Measurements from ENCODE around the gene ITFG1. TPM values are rescaled to one million over a fixed set of nuclear protein-coding genes. Genes with fewer than 3 reads are reported as not detected.
A peak's percentile ranks its signal among the peaks of the same experiment; 100 is the strongest.

Gene ITFG1
- total and polyA plus RNA-seq, 2 donors from 2014 or later = 63.7 to 69.7 TPM

- H3K9ac ChIP-seq (ENCODE audit: low read length in 3 of 3) = no peak overlapping the region
- H3K4me1 ChIP-seq (ENCODE audit: control insufficient read depth in 2 of 3, insufficient read depth in 2 of 3, low read depth in 1 of 3, low read length in 3 of 3) = no peaks in the 10 kb centered on the region
- intact Hi-C loops (cut with DNase I) = no loop called here
- no peaks in the 10 kb centered on the region for H3K36me3 ChIP-seq (ENCODE audit: control insufficient read depth in 2 of 3, insufficient read depth in 3 of 3, low read length in 3 of 3)
- H3K4me3 ChIP-seq (ENCODE audit: low read length in 3 of 3) = no peak overlapping the region
- no peak for FAIRE-seq
- TF ChIP-seq CTCF (IDR thresholded peaks at IDR 0.05; ENCODE audit: borderline replicate concordance, extremely low read depth, insufficient read depth) = no peak
- peaks cover 0 to 3% (median 0%) of the 10 kb centered on the region in 3 donors for H3K9me3 ChIP-seq (ENCODE audit: control insufficient read depth in 2 of 3, insufficient read depth in 1 of 3, low read length in 3 of 3)
- DNase-seq = no peak
- H3K27ac ChIP-seq (ENCODE audit: low read depth in 2 of 2, low read length in 2 of 2) = no peak overlapping the region
- no peaks in the 10 kb centered on the region for H3K27me3 ChIP-seq (ENCODE audit: control insufficient read depth, insufficient read depth, low read length)
Observed at GRCh38 chr16:47134550-47134949, 326.3 kb downstream of the ITFG1 start.

GRCh38 chr16:47132308-47132707 lies 328.6 kb downstream of the ITFG1 start:
- DNase-seq = peak in 1 of 5 donors; percentile 16
- H3K36me3 ChIP-seq (ENCODE audit: control insufficient read depth in 2 of 3, insufficient read depth in 3 of 3, low read length in 3 of 3) = no peaks in the 10 kb centered on the region
- no peak overlapping the region for H3K9ac ChIP-seq (ENCODE audit: low read length in 3 of 3)
- H3K4me1 ChIP-seq (ENCODE audit: control insufficient read depth in 2 of 3, insufficient read depth in 2 of 3, low read depth in 1 of 3, low read length in 3 of 3) = no peaks in the 10 kb centered on the region
- intact Hi-C loops (cut with DNase I) = no loop called here
- no peak overlapping the region for H3K27ac ChIP-seq (ENCODE audit: low read depth in 2 of 2, low read length in 2 of 2)
- TF ChIP-seq CTCF (IDR thresholded peaks at IDR 0.05; ENCODE audit: borderline replicate concordance, extremely low read depth, insufficient read depth) = no peak
- no peak overlapping the region for H3K4me3 ChIP-seq (ENCODE audit: low read length in 3 of 3)
- peaks cover 0 to 3% (median 0%) of the 10 kb centered on the region in 3 donors for H3K9me3 ChIP-seq (ENCODE audit: control insufficient read depth in 2 of 3, insufficient read depth in 1 of 3, low read length in 3 of 3)
- no peak for FAIRE-seq
- no peaks in the 10 kb centered on the region for H3K27me3 ChIP-seq (ENCODE audit: control insufficient read depth, insufficient read depth, low read length)

DNA sequence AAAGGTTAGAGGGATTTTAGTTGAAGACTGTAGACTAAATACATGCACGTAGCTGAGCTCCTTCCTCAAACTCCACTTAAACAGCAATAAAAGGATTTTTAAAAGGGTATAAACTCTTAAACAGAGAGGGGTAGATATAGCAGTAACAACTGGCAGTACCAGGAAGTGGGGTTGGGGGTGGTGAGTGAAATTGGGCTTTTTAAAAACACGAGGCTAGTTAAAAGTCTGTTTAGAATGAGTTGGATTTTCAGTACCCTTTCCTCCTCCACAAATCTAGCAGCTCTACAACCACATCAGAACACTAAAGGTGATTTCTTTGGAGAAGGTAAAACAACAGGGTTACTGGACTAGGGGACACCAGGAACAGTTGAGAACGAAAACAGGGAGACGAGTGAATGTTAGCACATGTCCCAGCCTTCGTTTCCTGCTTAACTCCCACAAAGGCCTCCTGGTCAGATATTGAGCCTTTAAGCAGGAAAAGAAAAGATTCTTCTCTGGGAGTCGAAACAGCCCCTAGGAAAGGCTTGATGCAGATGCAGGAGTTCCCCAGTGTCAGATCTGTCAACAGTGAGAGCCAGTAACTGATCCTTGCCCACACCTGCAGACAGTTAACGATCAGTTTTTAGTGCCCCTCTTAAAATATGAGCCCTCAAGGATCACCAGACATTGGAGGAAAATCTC lies 331.0 kb downstream of the ITFG1 start:
- no peaks in the 10 kb centered on the region for H3K4me1 ChIP-seq (ENCODE audit: control insufficient read depth in 2 of 3, insufficient read depth in 2 of 3, low read depth in 1 of 3, low read length in 3 of 3)
- no peak for FAIRE-seq
- intact Hi-C loops (cut with DNase I) = no loop called here

More for the DNA sequence above, 331.0 kb downstream of the ITFG1 start:
- Histone ChIP-seq H3K9ac (ENCODE audit: low read length in 3 of 3) (no peak overlapping the region), H3K27ac (ENCODE audit: low read depth in 2 of 2, low read length in 2 of 2) (no peak overlapping the region), H3K36me3 (ENCODE audit: control insufficient read depth in 2 of 3, insufficient read depth in 3 of 3, low read length in 3 of 3) (no peaks in the 10 kb centered on the region), H3K27me3 (ENCODE audit: control insufficient read depth, insufficient read depth, low read length) (no peaks in the 10 kb centered on the region), H3K9me3 (ENCODE audit: control insufficient read depth in 2 of 3, insufficient read depth in 1 of 3, low read length in 3 of 3) (peaks cover 0 to 3% (median 0%) of the 10 kb centered on the region in 3 donors), H3K4me3 (ENCODE audit: low read length in 3 of 3) (no peak overlapping the region)
- no peak for TF ChIP-seq CTCF (IDR thresholded peaks at IDR 0.05; ENCODE audit: borderline replicate concordance, extremely low read depth, insufficient read depth)
- no peak for DNase-seq

Measured in kidney (tissue), 14 donors.